Kidney glomerular epithelial cell (primary cell): ENCODE measurements around the gene CRTAP.
"Not testable (repeated sequence)": the region's sequence is repeated elsewhere in the genome, so short reads cannot be mapped to it uniquely, and the experiment has no call there.

Source experiments
- DNase-seq: peaks from one replicate; lab custom pipeline; 2025; lab: John Stamatoyannopoulos, UW

The CRTAP gene

DNA sequence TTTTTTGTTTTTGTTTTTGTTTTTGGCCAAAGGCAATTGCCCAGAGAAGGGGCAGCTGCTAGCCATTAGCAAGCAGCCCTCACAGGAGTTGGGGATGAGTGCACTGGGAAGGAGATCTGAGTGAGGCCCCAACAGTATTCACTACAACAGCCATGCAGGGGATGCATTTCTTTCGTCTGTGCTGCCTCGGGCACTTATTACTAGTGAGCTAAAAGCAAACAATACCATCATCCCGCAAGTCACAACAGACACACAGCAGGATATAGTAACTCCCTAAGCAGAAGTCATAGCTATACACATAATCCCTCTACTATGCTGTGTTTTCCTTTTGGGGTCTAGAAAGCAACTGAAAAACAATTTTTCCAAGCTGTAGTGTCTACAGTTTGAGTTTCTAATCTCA, 27.2 kb downstream of the CRTAP start:
- no peak for DNase-seq

DNA sequence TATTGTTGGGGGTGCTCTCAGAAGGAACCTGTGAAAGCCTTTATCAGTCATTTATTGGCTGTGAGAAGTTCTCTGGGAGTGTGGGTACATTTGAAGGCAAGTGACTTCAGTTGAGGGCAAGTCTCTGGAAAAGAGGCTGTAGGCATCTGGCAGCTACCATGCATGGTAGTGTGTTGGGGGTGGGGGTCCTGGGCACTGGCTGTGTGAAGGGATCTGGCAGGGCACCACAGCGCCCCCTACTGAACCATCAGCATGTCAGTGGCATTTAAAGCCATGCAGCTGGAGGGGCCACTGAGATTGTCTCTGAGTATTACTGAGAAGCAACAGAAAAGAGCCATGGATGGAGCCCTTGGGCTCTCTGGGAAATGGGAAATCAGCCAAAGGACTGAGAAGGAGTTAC, 30.6 kb downstream of the CRTAP start:
- no peak for DNase-seq

DNA sequence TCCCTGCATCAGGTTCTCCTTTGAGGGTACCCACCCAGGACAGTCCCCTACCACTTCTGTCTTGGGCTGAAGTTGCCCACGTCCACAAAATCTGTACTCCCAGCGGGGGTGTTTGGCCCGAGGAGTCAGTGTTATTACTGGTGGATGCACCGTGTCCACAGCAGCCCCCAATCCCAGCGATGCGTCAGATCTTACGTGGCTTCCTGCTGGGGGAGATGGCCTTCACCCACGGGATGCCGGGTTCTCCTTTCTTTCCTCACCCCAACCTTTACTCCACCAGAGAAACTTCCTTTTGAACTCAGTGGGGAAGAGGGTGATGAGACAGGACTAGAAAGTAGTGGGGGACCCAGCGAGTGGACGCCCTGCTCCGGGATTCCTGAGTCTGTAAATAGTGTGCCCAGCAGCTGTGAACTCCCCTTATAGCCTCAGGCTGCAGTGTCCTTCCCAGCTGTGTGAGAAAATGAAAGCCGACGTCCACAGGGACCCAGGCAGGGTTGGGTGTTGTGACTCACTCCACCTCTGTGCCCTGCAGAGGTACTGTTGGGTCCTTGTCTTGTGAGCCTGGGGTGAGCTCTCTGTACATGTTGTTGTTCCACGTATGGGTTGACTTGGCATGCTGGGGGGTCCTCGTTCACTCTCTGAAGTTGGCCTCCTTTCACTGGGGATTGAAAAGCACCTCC, 31.5 kb downstream of the CRTAP start:
- no peak for DNase-seq

DNA sequence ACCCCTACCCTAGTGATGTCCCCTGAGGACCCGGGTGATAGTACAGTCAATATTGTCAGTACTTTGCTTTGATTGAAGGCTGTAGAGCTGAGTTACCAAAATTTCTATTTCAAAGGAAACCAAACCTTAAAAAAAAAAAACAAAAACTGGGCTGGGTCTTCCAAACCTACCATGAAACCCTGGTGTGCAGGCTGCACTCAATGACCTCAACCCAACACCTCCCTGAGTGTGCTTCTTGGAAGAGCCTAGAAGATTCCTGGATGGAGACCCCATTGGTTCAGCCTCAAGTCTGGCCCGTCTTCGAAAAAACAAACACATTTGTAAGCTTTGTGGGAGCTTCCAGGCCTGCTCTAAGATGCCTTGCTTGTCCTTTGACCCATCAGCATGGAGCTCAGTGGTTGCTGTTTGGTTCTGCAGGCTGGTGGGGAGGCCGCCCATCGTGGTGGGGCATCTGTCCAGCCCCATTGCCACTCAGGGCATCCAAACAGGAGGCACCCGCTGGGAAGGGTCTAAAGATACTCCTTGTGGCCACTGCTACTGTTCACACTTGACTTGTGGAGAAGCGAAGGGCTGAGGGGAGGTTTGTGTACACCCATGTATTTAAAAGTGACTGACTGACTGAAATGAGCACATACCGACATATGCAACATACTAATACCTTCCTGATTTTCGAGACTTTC, 32.2 kb downstream of the CRTAP start:
- no peak for DNase-seq

DNA sequence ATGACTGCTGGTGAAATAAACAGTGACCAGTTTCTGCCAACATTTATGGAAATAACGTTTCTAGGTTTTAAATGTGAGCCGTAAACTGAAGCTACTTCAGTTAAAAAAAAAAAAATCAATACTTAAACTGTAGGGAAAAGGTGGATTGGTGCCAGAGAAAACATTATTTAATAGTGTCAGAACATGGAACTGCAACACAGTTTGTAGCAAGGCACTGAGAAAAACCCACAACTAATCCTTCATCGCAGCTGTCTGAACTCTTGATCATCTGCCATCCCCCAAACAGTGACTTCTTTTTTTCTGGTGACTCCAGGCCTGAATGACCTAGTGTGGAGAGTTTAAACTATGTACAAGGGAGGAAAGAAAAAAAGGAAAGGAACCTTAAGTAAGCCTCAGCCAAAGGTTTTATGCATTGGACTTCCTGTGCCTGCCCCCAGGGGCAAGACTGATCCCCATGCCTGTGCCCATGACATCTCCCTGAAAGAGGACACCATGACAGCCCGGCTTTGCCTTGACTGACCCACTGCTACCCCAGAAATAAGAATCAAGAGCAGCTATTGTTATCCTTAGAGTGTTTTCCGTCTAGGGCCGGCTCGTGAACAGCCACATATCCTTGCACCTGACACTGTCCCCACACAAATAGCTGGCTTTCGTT, 33.1 kb downstream of the CRTAP start:
- no peak for DNase-seq

DNA sequence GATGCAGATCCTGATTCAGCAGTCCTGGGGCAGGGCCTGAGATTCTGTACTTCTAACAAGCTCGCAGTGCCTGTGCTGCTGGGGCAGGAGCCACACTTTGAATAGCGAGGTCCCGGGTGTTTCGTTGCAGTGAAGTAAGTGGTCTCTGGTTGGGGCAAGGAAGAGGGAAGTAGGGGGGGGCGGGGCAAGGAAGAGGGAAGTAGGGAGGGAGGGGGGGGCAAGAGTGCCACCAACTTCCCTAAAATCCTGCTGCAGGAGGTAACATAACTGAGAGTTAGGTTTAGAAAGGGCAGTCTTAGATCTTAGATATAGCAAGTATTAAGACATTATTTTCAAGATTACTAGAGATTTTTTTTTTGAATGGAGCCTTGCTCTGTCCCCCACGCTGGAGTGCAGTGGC, 35.5 kb downstream of the CRTAP start:
- no peak for DNase-seq

DNA sequence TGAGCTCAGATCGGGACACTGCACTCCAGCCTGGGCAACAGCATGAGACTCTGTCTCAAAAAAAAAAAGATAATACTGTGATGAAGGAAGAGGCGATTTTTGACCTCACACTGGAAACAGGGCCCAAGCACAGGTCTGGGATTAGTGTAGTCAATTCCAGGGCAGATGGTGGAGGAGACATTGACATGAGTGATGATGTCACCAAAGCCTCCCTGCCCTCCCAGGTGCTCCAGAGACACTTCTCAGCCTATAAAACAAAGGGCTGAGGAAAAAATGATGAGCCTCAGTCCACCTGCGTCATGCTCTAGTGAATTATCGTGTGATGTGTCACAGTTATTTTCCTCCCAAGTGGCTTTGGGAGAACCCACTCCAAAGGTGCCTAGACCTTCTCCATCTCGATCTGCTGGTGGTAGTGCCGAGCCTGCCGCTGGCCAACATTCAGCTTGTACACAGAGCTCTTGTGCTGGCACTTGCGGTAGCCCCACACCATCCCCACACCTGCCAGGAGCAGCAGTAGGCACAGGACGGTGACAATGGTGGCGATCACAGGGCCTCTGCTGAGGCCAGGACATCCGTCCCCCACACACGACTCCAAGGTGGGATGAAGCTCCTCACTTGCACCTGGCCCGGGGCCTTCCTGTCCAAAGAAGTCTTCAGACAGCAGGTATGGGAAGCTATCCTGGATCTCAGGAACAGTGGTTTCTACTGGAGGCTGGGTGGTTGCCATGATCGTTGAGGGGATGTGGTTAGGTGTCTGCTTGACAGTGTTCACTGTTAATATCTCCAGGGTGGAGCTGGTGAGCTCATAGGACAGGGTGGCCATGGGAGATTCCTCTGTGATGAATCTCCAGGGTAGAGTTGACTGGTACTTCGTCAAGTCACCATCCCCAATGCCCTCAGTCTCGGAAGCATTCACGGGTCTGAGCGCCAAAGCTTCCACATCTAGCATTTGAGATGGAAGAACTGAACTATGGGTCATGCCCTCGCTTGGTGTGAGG, 38.8 kb downstream of the CRTAP start:
- no peak for DNase-seq

DNA sequence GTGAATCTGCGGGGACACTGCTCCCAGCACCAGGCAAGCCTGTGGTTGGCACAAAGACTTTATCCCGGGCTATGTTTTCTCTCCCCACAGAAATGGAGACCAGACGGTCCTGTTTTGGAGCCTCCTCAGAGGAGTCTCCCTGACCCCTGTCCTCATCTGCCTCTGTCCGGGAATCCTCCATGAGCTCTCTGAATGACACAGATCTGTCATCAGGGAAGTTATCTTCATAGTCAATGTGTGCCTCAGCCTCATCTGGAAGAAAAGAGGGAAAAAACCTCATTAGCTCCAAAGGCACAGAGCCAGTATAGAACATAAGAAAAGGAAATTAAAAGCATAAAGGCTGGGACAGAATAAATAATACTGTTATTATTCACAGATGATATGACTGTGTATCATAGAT, 40.0 kb downstream of the CRTAP start:
- DNase-seq, result no peak

DNA sequence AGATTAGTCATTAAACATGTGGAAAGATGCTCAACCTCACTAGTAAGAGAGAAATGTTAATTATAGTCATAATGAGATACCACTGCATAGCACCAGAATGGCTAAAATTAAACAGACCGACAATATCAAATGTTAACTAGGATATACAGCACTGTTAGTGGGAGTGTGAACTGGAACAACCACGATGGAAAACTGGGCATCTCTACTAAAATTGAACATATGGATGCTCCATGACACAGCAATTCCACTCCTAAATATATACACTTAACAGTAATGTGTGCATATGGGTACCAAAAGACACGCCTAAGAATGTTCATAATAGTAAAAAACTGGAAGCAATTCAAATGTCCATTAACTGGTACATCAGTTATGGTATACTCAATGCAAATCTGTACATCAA, 41.5 kb downstream of the CRTAP start:
- DNase-seq, result no peak

DNA sequence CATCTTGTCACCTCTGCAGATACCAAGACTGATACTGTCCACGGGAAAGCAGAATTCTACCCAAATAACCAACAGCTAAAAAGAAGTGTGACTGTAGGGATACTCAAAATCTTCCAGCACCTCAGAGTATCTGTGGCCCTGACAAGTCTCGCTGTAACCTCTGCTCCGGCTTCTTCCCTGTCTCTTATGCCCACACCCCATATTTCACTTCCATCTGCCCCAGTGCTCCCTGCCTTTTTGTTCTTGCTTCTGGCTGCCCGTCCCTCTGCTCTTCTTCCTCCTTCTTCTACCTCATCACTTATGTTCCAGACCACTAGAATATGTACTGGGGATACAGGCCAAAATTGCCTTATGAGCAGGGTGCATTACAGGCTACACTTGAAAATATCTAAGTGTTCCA, 45.4 kb downstream of the CRTAP start:
- no peak for DNase-seq

DNA sequence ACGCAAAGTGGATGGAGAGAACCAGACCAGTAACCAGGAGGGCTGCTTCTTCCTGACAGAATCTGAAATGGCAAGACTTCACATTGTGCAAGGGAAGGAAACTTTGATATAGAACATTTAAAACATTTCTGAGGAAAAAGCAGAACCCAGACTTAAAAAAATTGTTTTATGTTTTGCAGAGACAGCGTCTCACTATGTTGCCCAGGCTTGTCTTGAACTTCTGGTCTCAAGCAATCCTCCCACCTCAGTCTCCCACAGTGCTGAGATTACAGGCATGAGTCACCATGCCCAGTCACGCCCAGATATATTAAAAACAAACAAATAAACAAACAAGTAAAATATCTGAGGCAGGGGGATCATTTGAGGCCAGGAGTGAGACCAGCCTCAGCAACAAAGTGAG, 46.2 kb downstream of the CRTAP start:
- no peak for DNase-seq

DNA sequence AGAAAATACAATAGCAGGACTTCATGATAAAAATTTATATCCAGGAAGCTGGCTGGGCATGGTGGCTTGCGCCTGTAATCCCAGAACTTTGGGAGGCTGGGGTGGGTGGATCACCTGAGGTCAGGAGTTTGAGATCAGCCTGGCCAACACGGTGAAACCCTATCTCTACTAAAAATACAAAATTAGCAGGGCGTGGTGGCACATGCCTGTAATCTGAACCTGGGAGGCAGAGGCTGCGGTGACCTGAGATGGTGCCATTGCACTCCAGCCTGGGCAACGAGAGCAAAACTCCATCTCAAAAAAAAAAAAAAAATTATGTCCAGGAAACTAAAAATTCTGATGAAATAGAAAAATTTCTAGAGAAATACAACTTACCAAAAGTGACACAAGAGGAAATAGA, 48.8 kb downstream of the CRTAP start:
- DNase-seq, result not testable (repeated sequence)

DNA sequence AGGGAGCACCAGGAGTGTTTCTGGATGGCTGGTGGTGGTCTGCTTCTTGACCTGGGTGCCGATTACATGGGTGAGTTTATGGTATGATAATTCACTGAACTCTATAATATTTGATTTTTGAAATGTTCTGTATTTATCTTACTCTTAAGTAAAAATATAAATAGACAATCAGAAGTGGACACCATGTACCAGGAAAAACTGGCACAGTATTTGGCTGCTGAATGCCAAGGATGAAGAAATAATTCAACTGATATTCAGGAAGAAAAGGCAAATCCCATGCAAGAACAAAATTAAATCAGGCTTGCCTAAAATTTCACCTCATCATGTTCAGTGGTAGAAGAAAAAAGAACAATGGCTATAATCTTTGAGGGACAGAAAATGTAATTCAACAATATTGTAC, 51.6 kb downstream of the CRTAP start:
- no peak for DNase-seq

DNA sequence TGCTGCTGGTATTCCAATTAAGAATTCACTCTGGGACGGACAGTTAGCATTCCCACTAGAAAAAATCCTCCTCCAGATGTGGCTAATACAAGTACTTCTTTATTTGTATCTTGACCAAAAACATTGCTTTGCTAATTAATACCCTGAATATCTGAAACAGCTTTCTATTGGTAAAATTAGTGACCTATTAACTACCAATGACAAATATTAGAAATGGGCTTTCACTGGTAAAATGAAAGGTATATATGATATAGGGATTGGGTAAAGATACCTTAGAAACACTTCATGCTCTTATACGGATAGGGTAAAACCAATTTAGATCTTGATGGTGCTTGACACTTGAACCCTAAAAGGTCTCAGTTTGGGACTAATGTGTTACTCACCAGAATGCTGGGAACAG, 52.3 kb downstream of the CRTAP start:
- DNase-seq, result no peak

DNA sequence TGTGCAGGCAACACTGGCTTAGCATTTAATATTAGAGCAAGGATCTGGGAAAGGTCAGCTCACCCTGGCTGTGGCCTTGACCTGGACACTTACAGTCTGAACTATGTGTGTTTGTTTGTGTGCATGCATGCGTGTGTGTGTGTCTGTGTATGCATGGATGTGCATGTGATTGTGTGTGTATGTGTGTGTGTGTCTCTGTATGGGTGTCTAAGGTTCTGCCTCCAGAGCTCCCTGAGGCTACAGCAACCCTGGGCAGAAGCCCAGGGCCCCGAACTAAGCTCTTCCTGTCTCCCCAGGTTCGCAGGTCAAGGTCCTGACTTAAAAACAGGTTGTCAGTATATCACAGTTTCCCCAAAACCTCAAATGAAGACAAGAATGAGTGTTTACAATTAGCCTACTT, 53.5 kb downstream of the CRTAP start:
- no peak for DNase-seq

DNA sequence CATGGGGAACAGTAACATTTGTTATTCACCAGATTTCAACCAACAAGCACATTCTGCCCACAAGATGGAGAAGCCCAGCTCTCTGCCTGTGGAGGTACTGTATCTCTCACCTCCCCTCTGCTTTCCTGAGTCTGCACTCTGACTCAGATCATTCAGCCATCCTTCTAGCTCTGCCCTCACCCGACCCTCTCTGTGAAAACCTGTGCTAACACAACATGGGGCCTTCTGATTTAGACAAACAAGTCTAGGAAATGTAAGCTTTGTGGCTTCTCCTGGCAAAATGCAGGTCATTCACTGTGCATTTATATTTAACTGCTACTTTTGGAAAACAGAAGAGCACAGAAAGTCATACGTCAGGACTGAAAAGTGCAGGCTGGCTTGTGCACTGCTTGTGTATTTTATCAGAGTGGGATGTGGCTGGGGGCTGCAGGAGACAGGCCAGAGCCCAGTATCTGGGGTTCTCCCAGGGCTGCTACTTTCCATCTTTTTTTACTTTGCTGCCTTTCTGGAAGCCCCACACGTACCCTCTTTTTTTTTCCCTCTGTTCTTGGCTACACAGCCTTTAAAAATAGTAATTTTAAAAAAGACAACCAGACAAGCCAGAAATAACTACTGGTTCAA, 54.0 kb downstream of the CRTAP start:
- peak; percentile 1 for DNase-seq

DNA sequence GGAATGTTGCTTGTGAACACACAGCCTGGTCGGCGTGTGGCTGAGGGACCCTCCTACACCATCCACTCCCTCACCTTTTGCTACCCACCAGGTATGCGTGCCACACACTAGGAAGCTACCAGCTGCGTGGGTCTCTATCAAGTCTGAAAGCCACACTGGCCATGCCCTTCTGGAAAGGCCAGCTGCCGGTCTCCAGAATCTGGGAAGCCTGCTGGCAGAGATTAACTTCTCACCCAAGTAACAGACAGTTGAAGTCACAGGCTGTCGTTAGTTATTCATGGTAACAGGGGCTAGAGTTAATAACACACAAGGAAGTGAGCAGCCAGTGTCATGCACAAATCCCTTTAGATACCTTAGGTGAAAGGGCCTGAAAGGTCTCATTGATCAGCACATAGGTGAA, 56.7 kb downstream of the CRTAP start:
- no peak for DNase-seq

DNA sequence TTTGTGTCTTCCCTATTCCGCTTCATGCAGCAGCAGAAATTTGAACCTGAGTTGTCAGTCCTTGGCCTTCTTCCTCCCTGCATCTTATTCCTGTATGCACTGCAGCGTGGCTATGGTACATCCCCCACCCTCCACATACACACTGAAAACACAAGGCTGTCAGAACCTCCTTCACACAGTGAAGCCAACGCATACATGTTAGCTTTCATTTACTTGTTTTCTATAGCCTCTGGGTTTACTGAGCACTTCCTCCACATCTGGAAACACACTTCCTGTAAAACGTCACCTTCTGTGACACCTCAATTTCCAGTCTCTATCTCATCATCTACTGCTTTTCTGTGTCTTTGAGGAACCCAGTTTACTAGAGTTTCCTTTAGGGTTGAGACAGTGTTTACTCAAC, 57.8 kb downstream of the CRTAP start:
- no peak for DNase-seq

DNA sequence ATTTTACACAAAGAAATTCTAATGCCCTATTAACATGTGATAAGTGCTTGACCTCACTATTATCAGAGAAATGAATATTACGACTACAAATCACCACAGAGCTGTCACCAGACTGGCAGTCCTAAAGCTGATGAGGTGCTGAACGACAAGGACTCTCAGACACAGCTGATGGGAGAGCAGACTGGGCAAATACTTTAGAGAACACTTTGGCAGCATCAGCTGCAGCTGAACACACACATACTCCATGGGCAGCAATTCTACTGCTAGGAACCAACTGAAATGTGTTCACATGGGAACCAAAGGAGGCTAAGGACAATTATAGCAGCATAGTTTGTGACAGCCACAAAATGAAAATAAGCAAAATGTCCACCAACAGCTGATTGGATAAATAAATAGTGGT, 59.3 kb downstream of the CRTAP start:
- DNase-seq, result no peak

DNA sequence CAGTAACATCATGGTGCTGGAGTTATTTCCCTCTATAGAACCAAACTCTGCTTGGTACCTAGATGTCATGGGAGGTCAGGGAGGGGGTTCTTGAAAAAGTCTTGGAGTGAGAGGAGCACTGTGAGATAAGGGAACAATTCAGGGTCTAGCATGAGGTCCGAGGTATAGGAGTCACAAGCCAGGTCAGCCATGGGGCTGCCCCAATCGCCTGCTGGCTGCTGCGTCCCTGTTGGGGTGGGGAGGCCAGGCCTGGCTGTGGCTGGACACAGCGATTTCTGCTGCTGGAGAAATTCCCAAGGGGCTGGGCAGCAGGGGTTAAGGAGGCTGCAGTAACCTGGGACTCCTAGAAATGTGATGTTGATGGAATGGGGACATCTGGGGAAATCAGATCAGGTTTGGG, 59.9 kb downstream of the CRTAP start:
- DNase-seq, result no peak

DNA sequence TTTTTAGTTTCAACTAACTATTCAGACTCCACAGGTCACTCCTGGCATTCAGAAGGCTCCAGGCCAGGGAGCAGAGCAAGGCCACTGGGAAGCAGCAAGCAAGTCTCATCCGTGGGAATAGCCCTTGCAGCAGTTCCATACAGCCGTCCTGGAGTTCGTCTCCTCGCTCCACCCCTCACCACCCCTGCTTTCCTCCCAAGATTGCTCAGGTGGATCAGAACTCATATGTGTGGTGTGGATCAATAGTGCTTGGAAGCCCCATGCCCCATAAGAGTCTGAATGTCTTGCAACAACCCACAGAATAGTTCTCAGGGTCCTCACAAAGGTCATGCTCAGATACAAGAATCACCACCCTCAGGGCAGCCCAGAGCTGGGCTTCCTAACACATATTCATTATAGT, 60.3 kb downstream of the CRTAP start:
- no peak for DNase-seq
